Right lobe of liver (tissue), 4 donors: ENCODE measurements around the gene MSRB1.

ENCODE experiments used
- CTCF ChIP-seq, 4 donors: fragments of 200-600 bp in 3 of 4; fragments of 450-650 bp in 1 of 4; IDR thresholded peaks; one replicate each; pipeline versions ENCODE4 v1.5.1 to v1.8.0; 2016 to 2022; ENCODE audit warnings: antibody characterized with exemption in 4 of 4, mild to moderate bottlenecking in 2 of 4
- POLR2A ChIP-seq: fragments of 450-650 bp; IDR thresholded peaks from one replicate; pipeline ENCODE4 v1.6.1; 2017; ENCODE audit warnings: antibody characterized with exemption, mild to moderate bottlenecking
- donor health status: DM: no; HTN: no; CAD: no.
- donor health status: DM: no; HTN: no; CAD: no.
- donor health status: DM: no; HTN: yes; CAD: no.

- no peak for TF ChIP-seq CTCF (IDR thresholded peaks at IDR 0.05)
- no peak for TF ChIP-seq POLR2A
Measured at GRCh38 chr16:1930338-1930720, 12.7 kb downstream of the MSRB1 start.
